HuH-7.5 (cell line): ENCODE data around the gene NAGS.
A peak's percentile ranks its signal among the peaks of the same experiment; 100 is the strongest.
"Not testable (repeated sequence)": the region's sequence is repeated elsewhere in the genome, so short reads cannot be mapped to it uniquely, and the experiment has no call there.

ENCODE experiments used
- DNase-seq: peaks from one replicate; pipeline ENCODE4 v3.0.0; 2011; ENCODE audit warnings: low spot score

Gene NAGS

GRCh38 chr17:43984521-43984920, 19.9 kb upstream of the NAGS start:
- DNase-seq, result no peak

- DNase-seq, result no peak
Measured at GRCh38 chr17:43986225-43986981, 18.0 kb upstream of the NAGS start.

- no peak for DNase-seq
Measured at GRCh38 chr17:43987131-43988021, 17.0 kb upstream of the NAGS start.

GRCh38 chr17:43988301-43988700, 16.1 kb upstream of the NAGS start:
- DNase-seq, result no peak

GRCh38 chr17:43992641-43993040, 11.8 kb upstream of the NAGS start:
- no peak for DNase-seq

- DNase-seq, result peak; percentile 70
Measured at GRCh38 chr17:43994272-43995149, 9.9 kb upstream of the NAGS start.

- DNase-seq, result no peak
Measured at GRCh38 chr17:43995150-43995471, 9.3 kb upstream of the NAGS start.

GRCh38 chr17:43997180-43997579, 7.2 kb upstream of the NAGS start:
- DNase-seq, result not testable (repeated sequence)

GRCh38 chr17:43998552-43998951, 5.9 kb upstream of the NAGS start:
- DNase-seq, result no peak

- DNase-seq, result no peak
Measured at GRCh38 chr17:43999024-43999423, 5.4 kb upstream of the NAGS start.

- DNase-seq, result no peak
Measured at GRCh38 chr17:44000141-44000860, 4.1 kb upstream of the NAGS start.

GRCh38 chr17:44000871-44001460, 3.5 kb upstream of the NAGS start:
- no peak for DNase-seq

- DNase-seq, result peak; percentile 59
Measured at GRCh38 chr17:44001461-44001920, 2.9 kb upstream of the NAGS start.

GRCh38 chr17:44002141-44002848, 2.1 kb upstream of the NAGS start:
- DNase-seq, result no peak

GRCh38 chr17:44004761-44005526, 522 bp downstream of the NAGS start:
- no peak for DNase-seq

GRCh38 chr17:44005527-44006271, 1.3 kb downstream of the NAGS start:
- no peak for DNase-seq

- DNase-seq, result no peak
Measured at GRCh38 chr17:44006272-44006597, 1.8 kb downstream of the NAGS start.

- DNase-seq, result peak; percentile 85
Measured at GRCh38 chr17:44006598-44007345, 2.4 kb downstream of the NAGS start.
